WI38 (cell line): Measurements from ENCODE around the gene RNU5D-1.

Source experiments
- H3K4me3 ChIP-seq: 2 replicates; pipeline ENCODE4 v1.5.1; 2011; ENCODE audit warnings: low read depth, mild to moderate bottlenecking, control low read depth, low read length
- TF ChIP-seq, protein P1 (sequence below): IDR thresholded peaks from 2 replicates; pipeline ENCODE4 v1.5.1; 2012; ENCODE audit warnings: low read depth, mild to moderate bottlenecking, control low read depth, low read length

The RNU5D-1 gene

DNA sequence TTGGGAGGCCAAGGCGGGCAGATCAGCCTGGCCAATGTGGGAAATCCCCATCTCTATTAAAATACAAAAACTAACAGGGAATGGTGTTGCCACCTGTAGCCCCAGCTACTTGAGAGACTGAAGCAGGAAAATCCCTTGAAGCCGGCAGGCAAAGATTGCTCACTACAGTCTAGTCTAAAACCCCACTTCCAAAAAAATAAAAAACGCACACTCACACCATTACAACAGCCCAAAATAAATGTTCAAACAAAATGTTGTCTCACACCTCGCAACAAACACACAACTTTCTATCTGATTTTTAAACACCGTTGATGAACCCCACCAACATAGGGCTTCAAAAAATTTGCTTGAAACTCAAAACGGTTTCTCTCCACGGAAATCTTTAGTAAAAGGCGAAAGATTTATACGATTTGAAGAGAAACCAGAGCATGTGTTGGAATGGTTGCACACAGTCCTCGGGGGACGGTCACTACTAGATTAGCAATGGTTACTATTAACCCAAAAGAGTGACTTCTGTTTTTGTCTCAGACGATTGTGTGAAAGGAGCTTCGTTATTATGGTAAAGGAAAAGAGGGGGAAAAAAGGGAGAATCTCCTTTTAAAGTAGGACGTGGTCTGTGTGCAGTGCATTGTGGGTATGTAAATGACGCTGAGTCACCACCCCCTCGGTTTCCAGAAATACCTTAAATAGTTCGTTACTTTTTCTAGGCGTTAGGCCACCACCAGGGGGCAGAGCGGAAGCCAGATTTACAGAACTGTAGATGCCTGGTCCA lies at the start of gene RNU5D-1:
Gene RNU5D-1, minus strand, starts transcription at position 430 of the 772 bp plus-strand sequence.
- 0 out of 2 replicates have a peak within 1 kb of the TSS, but pooled peaks have one; percentile 0 for H3K4me3 ChIP-seq
- TF ChIP-seq, protein P1, sequence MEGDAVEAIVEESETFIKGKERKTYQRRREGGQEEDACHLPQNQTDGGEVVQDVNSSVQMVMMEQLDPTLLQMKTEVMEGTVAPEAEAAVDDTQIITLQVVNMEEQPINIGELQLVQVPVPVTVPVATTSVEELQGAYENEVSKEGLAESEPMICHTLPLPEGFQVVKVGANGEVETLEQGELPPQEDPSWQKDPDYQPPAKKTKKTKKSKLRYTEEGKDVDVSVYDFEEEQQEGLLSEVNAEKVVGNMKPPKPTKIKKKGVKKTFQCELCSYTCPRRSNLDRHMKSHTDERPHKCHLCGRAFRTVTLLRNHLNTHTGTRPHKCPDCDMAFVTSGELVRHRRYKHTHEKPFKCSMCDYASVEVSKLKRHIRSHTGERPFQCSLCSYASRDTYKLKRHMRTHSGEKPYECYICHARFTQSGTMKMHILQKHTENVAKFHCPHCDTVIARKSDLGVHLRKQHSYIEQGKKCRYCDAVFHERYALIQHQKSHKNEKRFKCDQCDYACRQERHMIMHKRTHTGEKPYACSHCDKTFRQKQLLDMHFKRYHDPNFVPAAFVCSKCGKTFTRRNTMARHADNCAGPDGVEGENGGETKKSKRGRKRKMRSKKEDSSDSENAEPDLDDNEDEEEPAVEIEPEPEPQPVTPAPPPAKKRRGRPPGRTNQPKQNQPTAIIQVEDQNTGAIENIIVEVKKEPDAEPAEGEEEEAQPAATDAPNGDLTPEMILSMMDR, result peak; percentile 81

DNA sequence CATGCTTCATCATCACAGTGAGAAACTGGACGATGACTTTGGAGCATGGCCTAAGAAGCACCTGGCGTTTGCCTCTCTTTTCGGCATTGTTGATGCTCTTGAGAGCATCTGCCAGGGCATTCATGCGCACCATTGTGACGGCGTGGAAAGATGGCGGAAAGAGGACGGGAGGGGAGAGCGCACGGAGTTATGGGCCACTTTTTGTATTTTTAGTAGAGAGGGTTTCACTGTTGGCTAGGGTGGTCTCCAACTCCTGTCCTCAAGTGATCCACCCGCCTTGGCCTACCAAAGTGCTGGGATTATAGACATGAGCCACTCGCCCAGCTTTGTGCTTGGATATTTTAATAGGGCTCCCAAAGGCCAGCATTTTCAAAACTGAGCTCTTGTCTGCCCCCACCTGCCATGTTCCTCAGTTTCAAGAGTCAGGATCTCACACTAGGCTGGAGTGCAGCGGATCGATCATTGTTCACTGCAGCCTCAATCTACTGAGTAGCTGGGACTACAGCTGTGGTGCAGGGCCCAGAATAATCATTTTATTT lies 49.7 kb upstream of the RNU5D-1 start:
- TF ChIP-seq, protein P1, result no peak
- no peak overlapping the region for H3K4me3 ChIP-seq

DNA sequence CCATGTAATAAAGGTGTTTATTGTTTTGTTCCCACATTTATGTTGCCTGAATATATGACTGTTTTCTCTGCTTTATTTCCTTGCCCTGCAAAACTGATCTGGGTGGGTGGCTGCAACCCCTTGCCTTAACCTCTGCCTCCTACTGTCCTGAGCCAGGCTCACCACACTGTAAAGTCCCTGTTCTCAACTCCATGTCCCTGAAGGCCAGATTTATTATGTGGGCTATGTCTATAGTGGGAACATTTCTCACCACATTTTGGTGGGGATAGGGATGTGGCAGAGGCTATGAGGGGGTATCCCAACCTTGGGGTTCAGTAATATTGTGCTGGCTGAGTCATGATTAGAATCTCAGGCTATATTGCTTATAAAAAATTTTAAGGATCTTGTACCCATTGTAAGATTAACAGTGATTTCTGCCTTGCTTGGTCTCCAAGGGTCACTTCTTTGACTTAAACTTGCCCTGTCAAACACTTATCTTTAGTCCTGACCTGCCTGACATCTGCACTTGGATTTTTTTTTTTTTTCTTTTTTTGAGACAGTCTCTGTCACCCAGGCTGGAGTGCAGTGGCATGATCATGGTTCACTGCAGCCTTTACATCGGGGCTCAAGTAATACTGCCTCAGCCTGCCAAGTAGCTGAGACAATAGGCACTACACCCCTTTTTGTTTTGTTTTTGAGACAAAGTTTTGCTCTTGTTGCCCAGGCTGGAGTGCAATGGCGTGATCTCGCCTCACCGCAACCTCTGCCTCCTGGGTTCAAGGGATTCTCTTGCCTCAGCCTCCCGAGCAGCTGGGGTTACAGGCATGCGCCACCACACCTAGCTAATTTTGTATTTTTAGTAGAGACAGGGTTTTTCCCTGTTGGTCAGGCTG lies 48.0 kb upstream of the RNU5D-1 start:
- no peak overlapping the region for H3K4me3 ChIP-seq

DNA sequence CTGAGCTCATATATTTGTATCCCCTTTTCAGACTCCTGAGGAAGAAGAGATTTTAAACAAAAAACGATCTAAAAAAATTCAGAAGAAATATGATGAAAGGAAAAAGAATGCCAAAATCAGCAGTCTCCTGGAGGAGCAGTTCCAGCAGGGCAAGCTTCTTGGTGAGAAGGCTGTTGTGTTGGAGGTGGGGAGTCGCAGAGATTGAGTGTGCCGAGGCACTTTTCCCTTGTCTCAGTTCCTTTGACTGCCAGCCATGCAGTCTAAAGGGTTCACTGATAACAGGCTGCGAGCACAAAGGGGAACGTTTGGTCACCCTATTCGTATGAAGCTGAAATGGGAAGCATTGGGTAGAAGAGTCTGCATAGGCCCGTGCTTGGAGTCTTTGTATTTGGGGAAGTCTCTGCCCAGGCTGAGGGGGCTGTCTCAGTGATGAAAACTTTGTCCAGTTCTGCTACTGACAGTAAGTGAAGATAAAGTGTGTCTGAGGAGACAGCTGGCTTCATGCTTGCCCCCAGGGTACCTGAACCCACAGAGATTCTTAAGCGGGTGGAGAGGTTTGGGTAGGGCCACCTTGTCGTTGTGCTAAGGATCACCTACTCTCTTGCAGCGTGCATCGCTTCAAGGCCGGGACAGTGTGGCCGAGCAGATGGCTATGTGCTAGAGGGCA lies 47.1 kb upstream of the RNU5D-1 start:
- TF ChIP-seq, protein P1, result no peak
- H3K4me3 ChIP-seq, result no peak overlapping the region

More for the DNA sequence above, 48.0 kb upstream of the RNU5D-1 start:
- TF ChIP-seq, protein P1, result no peak

DNA sequence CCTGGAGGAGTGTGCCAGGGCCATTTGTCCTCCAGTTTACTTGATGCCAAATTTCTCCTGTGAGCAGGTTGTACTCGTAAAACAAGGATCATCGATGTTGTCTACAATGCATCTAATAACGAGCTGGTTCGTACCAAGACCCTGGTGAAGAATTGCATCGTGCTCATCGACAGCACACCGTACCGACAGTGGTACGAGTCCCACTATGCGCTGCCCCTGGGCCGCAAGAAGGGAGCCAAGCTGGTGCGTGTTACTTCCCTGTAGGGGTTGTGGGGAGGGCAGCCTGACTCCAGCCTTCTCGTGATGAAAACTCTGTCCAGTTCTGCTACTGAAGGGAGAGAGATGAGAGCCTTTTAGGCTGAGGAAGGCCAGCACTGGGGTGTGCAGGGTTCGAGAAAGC lies 46.6 kb upstream of the RNU5D-1 start:
- H3K4me3 ChIP-seq, result peak overlapping the region; percentile 93
- TF ChIP-seq, protein P1, result no peak

DNA sequence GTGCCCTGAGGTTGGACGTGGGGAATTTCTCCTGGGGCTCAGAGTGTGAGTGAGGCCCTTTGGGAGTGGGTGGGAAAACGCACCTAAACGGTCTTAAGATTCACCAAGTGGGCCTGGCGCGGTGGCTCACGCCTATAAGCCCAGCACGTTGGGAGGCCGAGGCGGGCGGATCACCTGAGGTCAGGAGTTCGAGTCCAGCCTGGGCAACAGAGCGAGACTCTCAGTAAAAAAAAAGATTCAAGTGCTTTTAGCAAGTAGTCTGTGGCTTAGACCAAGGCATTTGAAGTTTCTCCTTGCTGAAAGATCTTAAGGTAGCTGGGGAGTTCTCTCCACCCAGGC lies 45.7 kb upstream of the RNU5D-1 start:
- H3K4me3 ChIP-seq, result peak overlapping the region; percentile 93
- TF ChIP-seq, protein P1, result no peak
